GM19372 (cell line): ENCODE measurements around the gene WDR49.
"Not testable (repeated sequence)": the region's sequence is repeated elsewhere in the genome, so short reads cannot be mapped to it uniquely, and the experiment has no call there.

Experiments
- ATAC-seq: cut with Tn5 transposase; IDR thresholded peaks from one replicate; pipeline ENCODE4 v1.9.1; 2021; ENCODE audit warnings: mild to moderate bottlenecking, low read depth, moderate library complexity; ENCODE audit not compliant: unreplicated experiment

The WDR49 gene

GRCh38 chr3:167626490-167626889, 27.3 kb downstream of the WDR49 start:
- ATAC-seq: no peak

GRCh38 chr3:167615030-167615429, 38.7 kb downstream of the WDR49 start:
- ATAC-seq: no peak

GRCh38 chr3:167614196-167614595, 39.5 kb downstream of the WDR49 start:
- not testable (repeated sequence) for ATAC-seq

GRCh38 chr3:167611718-167612117, 42.0 kb downstream of the WDR49 start:
- ATAC-seq: no peak

- ATAC-seq: no peak
These were observed 44.6 kb downstream of the WDR49 start for GRCh38 chr3:167609156-167609555.

- no peak for ATAC-seq
These were observed 46.9 kb downstream of the WDR49 start for GRCh38 chr3:167606836-167607235.

- no peak for ATAC-seq
These were observed 47.9 kb downstream of the WDR49 start for GRCh38 chr3:167605871-167606270.

- no peak for ATAC-seq
These were observed 51.7 kb downstream of the WDR49 start for GRCh38 chr3:167602041-167602440.

GRCh38 chr3:167587651-167588050, 66.1 kb downstream of the WDR49 start:
- ATAC-seq: no peak

- no peak for ATAC-seq
These were observed 78.6 kb downstream of the WDR49 start for GRCh38 chr3:167575000-167575600.

- no peak for ATAC-seq
These were observed 80.8 kb downstream of the WDR49 start for GRCh38 chr3:167572991-167573390.

GRCh38 chr3:167568634-167569033, 85.1 kb downstream of the WDR49 start:
- ATAC-seq: no peak

GRCh38 chr3:167565489-167565888, 88.3 kb downstream of the WDR49 start:
- no peak for ATAC-seq

- ATAC-seq: no peak
These were observed 89.1 kb downstream of the WDR49 start for GRCh38 chr3:167564612-167565011.

GRCh38 chr3:167559924-167560323, 93.8 kb downstream of the WDR49 start:
- ATAC-seq: no peak

GRCh38 chr3:167554898-167555297, 98.8 kb downstream of the WDR49 start:
- ATAC-seq: no peak

- ATAC-seq: no peak
These were observed 115.7 kb downstream of the WDR49 start for GRCh38 chr3:167538081-167538480.

- no peak for ATAC-seq
These were observed 132.8 kb downstream of the WDR49 start for GRCh38 chr3:167521006-167521355.

- ATAC-seq: no peak
These were observed 133.3 kb downstream of the WDR49 start for GRCh38 chr3:167520266-167521005.

GRCh38 chr3:167507954-167508353, 145.8 kb downstream of the WDR49 start:
- ATAC-seq: no peak

GRCh38 chr3:167502401-167502800, 151.3 kb downstream of the WDR49 start:
- ATAC-seq: no peak

- ATAC-seq: no peak
These were observed 151.8 kb downstream of the WDR49 start for GRCh38 chr3:167501941-167502340.
